HG02981 (cell line): ENCODE results near the gene MYMK.

ENCODE experiments used
- ATAC-seq: cut with Tn5 transposase; IDR thresholded peaks from one replicate; pipeline ENCODE4 v1.9.1; 2021; ENCODE audit warnings: mild to moderate bottlenecking, moderate library complexity; ENCODE audit not compliant: unreplicated experiment

The MYMK gene

DNA sequence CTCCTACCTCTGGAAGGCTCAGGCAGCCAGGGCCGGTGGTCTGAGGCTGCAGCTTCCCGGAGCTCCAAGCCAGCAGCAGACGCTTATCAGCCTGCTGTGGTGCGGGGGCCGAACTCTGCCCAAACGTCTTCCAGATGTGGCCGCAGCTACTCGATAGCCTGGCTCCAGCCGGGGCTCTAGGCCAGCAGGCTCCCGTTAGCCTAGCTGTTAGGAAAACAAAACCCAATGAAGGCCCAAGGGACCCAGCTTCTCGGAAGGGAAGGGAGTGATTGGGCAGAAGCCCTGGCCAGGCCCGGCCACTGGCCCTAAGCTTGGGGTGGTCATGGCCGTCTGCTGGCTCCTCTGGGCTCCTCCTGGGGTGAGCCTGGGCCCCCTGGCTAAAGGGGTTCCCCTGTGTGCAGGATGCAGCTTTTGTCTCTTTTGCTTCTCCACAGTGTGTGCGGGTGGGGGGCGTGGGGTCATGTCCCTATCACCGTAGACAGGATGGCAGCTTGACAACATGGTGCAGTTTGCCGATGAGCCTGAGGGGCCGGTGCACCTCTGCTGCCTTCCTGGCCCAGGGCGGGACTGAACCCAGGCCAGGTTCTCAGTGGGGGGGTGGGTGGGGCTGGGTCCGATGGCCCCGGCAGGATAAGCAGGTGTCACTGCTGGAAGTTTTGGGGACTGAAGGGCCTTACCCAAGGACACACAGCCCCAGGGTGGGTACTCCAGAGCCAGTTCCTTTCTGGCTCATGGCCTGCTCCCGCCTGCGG is 18.7 kb downstream of the MYMK start:
- ATAC-seq: no peak

GRCh38 chr9:133505186-133505830 is 19.5 kb downstream of the MYMK start:
- ATAC-seq: no peak

GRCh38 chr9:133502112-133502511 is 22.6 kb downstream of the MYMK start:
- no peak for ATAC-seq

- ATAC-seq: no peak
Measured at GRCh38 chr9:133499892-133500270, 24.9 kb downstream of the MYMK start.

DNA sequence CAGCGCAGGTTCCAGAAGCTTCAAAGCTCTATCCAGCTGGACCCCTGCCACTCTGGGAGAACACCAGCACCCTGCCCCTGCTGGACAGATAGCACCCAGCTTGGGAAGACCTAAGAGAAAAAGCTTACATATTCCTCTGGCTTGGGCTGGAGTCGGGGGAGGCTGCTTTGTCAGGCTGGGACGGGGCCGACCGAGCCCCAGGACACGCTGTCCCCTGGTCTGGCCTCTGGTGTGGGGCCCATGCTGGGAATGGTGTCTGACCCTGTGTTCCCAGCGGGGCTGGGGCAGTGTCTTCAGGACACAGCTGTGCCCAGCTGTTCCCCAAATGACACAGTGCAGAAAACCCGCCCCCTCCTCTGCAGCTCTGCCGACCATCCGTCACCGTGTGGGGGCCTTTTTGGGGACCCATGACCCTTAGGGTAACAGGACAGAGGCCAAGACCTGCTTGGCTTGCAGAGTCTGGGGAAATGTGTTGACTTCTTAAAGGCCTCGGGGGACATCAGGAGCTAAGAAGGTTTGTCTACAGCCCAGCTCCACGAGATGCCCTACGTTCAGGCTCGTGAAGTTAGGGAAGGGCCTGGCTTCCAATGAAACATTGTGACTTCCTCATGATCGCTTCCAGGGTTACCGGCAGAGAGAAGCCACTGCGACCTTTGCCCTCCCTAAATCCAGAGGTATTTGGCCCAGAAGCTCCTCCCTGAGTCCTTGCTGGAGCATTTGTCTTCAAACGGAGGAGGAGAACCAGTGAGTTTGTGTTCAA is 25.4 kb downstream of the MYMK start:
- no peak for ATAC-seq

GRCh38 chr9:133496861-133497842 is 27.6 kb downstream of the MYMK start:
- no peak for ATAC-seq

DNA sequence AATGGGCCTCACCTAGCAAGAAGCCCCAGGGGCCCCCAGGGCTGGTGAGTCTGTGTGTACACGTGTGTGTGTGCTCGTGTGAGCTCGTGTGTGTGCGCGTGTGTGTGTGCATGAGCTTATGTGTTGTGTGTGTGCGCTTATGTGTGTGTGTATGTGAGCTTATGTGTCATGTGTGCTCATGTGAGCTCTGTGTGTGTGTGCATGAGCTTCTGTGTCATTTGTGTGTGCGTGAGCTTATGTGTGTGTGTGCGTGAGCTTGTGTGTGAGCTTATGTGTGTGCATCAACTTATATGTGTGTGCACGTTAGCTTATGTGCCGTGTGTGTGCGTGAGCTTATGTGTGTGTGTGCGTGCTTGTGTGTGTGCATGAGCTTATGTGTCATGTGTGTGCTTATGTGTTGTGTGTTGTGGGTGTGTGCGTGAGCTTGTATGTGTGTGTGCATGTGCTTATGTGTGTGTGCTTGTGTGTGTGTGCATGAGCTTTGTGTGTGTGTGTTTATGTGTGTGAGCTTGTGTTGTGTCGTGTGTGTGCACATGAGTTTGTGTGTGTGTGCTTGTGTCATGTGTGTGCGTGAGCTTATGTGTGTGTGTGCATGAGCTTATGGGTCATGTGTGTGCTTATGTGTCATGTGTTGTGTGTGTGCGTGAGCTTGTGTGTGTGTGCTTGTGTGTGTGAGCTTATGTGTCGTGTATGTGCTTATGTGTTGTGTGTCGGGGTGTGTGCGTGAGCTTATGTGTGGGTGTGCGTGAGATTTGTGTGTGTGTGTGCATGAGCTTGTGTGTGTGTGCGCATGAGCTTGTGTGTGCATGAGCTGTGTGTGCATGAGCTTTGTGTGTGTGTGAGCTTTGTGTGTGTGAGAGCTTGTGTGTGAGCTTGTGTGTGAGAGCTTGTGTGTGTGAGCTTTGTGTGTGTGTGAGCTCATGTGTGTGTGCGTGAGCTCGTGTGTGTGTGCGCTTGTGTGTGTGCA is 29.1 kb downstream of the MYMK start:
- ATAC-seq: no peak

GRCh38 chr9:133494636-133495326 is 30.0 kb downstream of the MYMK start:
- no peak for ATAC-seq

DNA sequence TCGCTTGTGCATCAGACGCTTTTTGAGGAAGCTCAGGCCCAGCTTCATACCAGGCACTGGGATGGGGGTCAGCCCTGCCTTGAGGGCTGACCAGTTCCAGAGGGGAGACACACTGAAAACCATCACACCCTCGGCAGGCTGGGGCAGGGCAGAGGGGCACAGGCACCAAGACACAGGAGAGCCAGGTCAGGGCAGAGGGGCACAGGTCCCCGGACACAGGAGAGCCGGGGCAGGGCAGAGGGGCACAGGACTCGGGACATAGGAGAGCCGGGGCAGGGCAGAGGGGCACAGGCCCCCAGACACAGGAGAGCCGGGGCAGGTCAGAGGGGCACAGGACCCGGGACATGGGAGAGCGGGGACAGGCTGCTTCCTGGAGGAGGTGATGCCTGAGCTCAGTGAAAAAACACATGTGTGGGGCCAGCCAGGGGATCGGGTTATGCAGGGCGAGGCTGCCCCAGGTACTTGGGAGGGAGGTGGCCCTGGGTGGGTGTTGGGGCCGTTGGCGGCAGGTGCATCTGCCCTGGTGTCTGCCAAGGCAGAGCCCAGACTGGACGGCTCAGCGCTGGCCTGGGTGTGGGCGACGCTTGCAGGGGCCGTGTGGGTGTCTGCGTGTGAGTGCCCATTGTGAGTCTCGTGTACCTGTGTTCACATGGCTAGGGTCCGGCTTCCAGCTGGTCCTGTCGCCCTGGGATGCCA is 30.8 kb downstream of the MYMK start:
- ATAC-seq: no peak

- no peak for ATAC-seq
Measured at GRCh38 chr9:133493428-133493827, 31.3 kb downstream of the MYMK start.

- no peak for ATAC-seq
Measured at GRCh38 chr9:133492061-133493021, 32.4 kb downstream of the MYMK start.

DNA sequence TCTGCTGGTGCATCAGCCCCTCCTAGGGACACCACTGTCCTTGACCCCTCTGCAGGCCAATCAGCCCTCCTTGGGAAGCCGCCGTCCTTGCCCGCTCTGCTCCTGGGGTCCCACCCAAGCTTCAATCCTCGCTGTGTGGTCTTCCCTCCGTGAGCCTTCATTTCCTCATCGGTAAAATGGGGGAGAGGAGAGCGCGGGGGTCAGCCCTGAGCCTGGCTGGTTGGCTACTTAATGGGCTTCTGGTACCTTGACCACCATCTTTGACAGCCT is 33.2 kb downstream of the MYMK start:
- ATAC-seq: no peak

- no peak for ATAC-seq
Measured at GRCh38 chr9:133490865-133491655, 33.7 kb downstream of the MYMK start.

- no peak for ATAC-seq
Measured at GRCh38 chr9:133490201-133490681, 34.5 kb downstream of the MYMK start.

DNA sequence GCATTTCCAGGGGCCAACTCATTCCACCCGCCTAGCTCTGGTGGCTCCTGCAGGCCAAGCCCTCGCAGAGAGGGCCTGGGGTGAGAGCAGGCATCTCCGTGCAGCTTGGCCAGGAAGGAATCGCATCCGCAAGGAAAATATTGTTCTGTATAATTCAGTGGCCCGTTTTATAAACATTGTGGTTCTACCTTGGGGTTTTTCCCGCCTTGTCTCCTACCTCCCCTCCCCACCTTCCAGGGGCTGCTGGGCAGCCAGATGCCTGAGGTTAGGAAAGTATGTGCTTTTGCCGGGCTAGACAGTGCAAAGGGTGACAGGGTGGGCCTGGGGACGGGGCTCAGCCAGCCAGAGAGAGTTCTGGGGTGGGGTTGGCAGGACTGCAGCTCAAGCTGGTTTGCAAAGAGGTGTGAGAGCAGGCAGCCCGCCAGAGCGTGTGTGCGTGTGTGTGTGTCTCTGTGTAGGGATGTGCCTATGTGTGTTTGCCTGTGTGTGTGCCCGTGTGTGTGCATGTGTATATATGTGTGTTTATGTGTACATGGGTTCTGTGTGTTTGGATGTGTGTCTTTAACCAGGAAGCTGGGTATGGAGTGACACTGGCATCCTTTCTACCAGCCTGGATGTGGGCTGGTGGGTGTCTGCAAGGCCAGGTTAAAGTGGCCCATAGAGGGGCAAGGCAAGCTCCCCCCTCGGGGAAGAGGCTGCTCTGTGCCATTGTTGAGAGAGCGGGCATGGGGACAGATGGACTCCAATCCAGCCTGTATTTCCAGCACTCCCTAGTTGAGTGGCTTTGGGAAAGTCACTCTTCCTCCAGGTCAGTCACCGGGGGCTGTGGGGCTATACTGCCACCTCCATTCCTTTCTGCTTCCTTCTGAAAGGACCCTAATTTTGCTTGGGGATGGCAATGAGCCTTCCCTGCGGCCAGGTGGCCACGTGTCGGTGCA is 35.2 kb downstream of the MYMK start:
- no peak for ATAC-seq
